K562 (cell line): ENCODE measurements around the gene EGLN1. TPM values are rescaled to one million over a fixed set of nuclear protein-coding genes. Genes with fewer than 3 reads are reported as not detected.
A peak's percentile ranks its signal among the peaks of the same experiment; 100 is the strongest.

ENCODE experiments used
- ARHGAP35 ChIP-seq: fragments of 450-650 bp; IDR thresholded peaks from 2 replicates; pipeline ENCODE4 v1.6.1; 2018; ENCODE audit not compliant: partially characterized antibody
- CCNT2 ChIP-seq: IDR thresholded peaks from 2 replicates; pipeline ENCODE4 v1.6.1; 2011; ENCODE audit warnings: borderline replicate concordance, low read depth, mild to moderate bottlenecking, moderate library complexity, mixed read lengths, low read length; ENCODE audit not compliant: insufficient read length; ENCODE audit errors: extremely low read depth
- DMBX1 ChIP-seq: fragments of 250-450 bp; sonication (Bioruptor Pico); IDR thresholded peaks from 2 replicates; pipeline ENCODE4 v1.8.0; 2022; ENCODE audit warnings: inconsistent platforms, mild to moderate bottlenecking, moderate library complexity, borderline replicate concordance
- ETS2 ChIP-seq: IDR thresholded peaks from 2 replicates; pipeline ENCODE4 v1.6.1; 2016; ENCODE audit warnings: borderline replicate concordance, missing genetic modification characterization, mild to moderate bottlenecking, moderate library complexity, missing compliant biosample characterization; ENCODE audit not compliant: poor library complexity, severe bottlenecking
- ETV5 ChIP-seq: sonication (generic); formaldehyde crosslinking; IDR thresholded peaks from 2 replicates; pipeline ENCODE4 v1.4.0; 2020; ENCODE audit warnings: low read depth, mild to moderate bottlenecking, missing genetic modification reagents
- FOSL1 ChIP-seq: fragments of 200-800 bp; sonication (Bioruptor generic); conservative IDR thresholded peaks from 2 replicates; pipeline ENCODE4 v1.6.1; 2016; ENCODE audit warnings: missing genetic modification characterization, missing compliant biosample characterization
- FOXJ2 ChIP-seq: fragments of 200-800 bp; sonication (Bioruptor generic); IDR thresholded peaks from 2 replicates; pipeline ENCODE4 v1.6.1; 2016; ENCODE audit warnings: missing genetic modification characterization, missing compliant biosample characterization
- HDAC2 ChIP-seq: fragments of 450-650 bp; IDR thresholded peaks from 2 replicates; pipeline ENCODE4 v1.6.1; 2016; ENCODE audit warnings: mild to moderate bottlenecking
- HIVEP1 ChIP-seq: fragments of 250-450 bp; sonication (Bioruptor Pico); IDR thresholded peaks from 2 replicates; pipeline ENCODE4 v1.4.0; 2020; ENCODE audit warnings: mild to moderate bottlenecking
- IRF1 ChIP-seq: sonication (generic); formaldehyde crosslinking; IDR thresholded peaks from 2 replicates; pipeline ENCODE4 v1.8.0; 2022; ENCODE audit warnings: missing genetic modification reagents, mild to moderate bottlenecking, borderline replicate concordance
- MAFG ChIP-seq: fragments of 450-650 bp; conservative IDR thresholded peaks from 2 replicates; pipeline ENCODE4 v1.6.1; 2016; ENCODE audit warnings: missing genetic modification characterization, missing compliant biosample characterization
- NCOR1 ChIP-seq: fragments of 450-650 bp; IDR thresholded peaks from 2 replicates; pipeline ENCODE4 v1.6.1; 2016; ENCODE audit warnings: mild to moderate bottlenecking, moderate library complexity
- POLR2G ChIP-seq: fragments of 200-400 bp; formaldehyde crosslinking; IDR thresholded peaks from 2 replicates; pipeline ENCODE4 v1.6.1; 2017; ENCODE audit warnings: low read depth, mild to moderate bottlenecking, antibody characterized with exemption, low read length, moderate library complexity
- PTRF ChIP-seq: fragments of 450-650 bp; IDR thresholded peaks from 2 replicates; pipeline ENCODE4 v1.6.1; 2016; ENCODE audit warnings: mild to moderate bottlenecking, missing genetic modification characterization, missing compliant biosample characterization
- RBM15 ChIP-seq: fragments of 200-400 bp; formaldehyde crosslinking; IDR thresholded peaks from 2 replicates; pipeline ENCODE4 v1.6.1; 2018; ENCODE audit warnings: mild to moderate bottlenecking, low read length, moderate library complexity; ENCODE audit not compliant: insufficient read depth
- SMARCA5 ChIP-seq: fragments of 450-650 bp; IDR thresholded peaks from 2 replicates; pipeline ENCODE4 v1.6.1; 2016
- ZBTB43 ChIP-seq: sonication (generic); formaldehyde crosslinking; IDR thresholded peaks from 2 replicates; pipeline ENCODE4 v1.8.0; 2023; ENCODE audit warnings: mild to moderate bottlenecking, missing genetic modification reagents
- ZNF124 ChIP-seq: sonication (generic); formaldehyde crosslinking; IDR thresholded peaks from 2 replicates; pipeline ENCODE4 v1.8.1; 2022; ENCODE audit warnings: missing genetic modification reagents
- ZNF57 ChIP-seq: fragments of 450-650 bp; formaldehyde crosslinking; IDR thresholded peaks from 2 replicates; pipeline ENCODE4 v1.4.0; 2020; ENCODE audit warnings: mild to moderate bottlenecking, moderate library complexity
- ZNF696 ChIP-seq: fragments of 250-450 bp; sonication (Bioruptor Pico); conservative IDR thresholded peaks from 2 replicates; pipeline ENCODE4 v1.4.0; 2020; ENCODE audit warnings: mild to moderate bottlenecking, moderate library complexity
- polyA plus RNA-seq, 8 experiments: library from polyadenylated mRNA; depleted of rRNA in 4 of 8; stranded (reverse) in 5 of 8; unstranded in 3 of 8; fragments of >200 nt; fragmentation: Nextera tagmentation in 2 of 8; fragmentation: Illumina TruSeq in 1 of 8; extraction: Ambion mirVana in 2 of 8; extraction: Trizol in 1 of 8; gene quantifications; 2 replicates each; pipeline versions ENCODE4 v1.2.1 to v1.2.3, GENCODE V29; 2011 to 2014; ENCODE audit warnings: inconsistent platforms in 1 of 8, missing spikeins in 1 of 8
- total RNA-seq, 7 experiments: library from RNA; depleted of rRNA in 6 of 7; stranded (reverse); fragments of >200 nt in 6 of 7; fragmentation: Illumina TruSeq in 2 of 7; extraction: Trizol in 2 of 7; gene quantifications; 2 replicates each; pipeline versions ENCODE4 v1.2.1 to v1.2.3, GENCODE V29; 2011 to 2021; ENCODE audit warnings: low replicate concordance in 1 of 7
- TF ChIP-seq, protein P1 (sequence below): fragments of 450-650 bp; formaldehyde crosslinking; IDR thresholded peaks from 2 replicates; pipeline ENCODE4 v1.4.0; 2022; ENCODE audit warnings: mild to moderate bottlenecking, moderate library complexity
- TF ChIP-seq, protein P2 (sequence below): fragments of 450-650 bp; IDR thresholded peaks from 2 replicates; pipeline ENCODE4 v1.6.1; 2017; ENCODE audit warnings: antibody characterized with exemption, mild to moderate bottlenecking

EGLN1 gene
- total and polyA plus RNA-seq, 9 of the 15 experiments (the other 6 are each of a cell fraction or from before 2014, with no cell fraction given), result 5.2 to 54.3 (median 24.6) TPM

DNA sequence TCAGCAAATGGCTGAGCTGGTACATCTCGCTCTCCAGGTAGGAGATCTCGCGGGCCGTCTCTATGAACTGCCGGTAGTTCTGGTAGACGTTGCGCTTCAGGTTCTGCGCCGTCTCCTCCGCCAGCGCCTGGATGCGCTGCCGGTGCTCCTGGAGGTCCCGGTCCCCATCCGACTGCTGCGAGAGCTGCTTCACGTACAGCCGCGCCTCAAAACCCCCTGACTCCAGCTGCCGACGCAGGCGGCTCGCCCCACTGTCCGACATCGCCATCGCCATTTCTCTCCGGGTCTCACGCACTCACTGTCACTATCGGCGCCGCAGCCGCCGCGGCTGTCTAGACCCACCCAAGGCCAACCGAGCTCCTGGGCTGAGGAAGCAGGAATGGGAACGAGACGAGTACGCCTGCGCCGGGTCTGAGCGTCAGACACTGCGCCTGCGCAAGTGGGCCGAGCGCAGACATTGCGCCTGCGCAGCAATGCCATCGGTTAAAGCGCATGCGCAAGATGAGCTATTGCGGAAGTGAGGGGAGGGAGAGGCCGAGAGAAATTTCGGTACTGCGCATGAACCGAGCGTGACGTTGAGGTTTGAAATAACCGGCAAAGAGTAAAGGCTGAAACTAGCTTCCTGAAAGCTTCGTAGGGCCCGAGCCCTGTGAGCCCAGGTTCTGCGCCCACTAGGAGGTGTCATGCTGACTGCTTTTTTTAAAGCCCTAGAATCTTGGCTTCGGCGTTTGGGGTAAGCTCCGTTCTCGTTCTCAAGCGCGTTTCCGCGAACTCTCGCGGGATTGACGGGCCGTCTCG, 84.4 kb downstream of the EGLN1 start, which contains the start of gene EXOC8 (continued):
- TF ChIP-seq, protein P1, sequence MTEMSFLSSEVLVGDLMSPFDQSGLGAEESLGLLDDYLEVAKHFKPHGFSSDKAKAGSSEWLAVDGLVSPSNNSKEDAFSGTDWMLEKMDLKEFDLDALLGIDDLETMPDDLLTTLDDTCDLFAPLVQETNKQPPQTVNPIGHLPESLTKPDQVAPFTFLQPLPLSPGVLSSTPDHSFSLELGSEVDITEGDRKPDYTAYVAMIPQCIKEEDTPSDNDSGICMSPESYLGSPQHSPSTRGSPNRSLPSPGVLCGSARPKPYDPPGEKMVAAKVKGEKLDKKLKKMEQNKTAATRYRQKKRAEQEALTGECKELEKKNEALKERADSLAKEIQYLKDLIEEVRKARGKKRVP (CRISPR knock-in tag), result 0 out of 2 replicates have a peak, but pooled peaks have one; percentile 47
- no peak for TF ChIP-seq ETS2
- TF ChIP-seq MAFG (tag), result peak; percentile 96
- no peak for TF ChIP-seq ZNF57
- no peak for TF ChIP-seq IRF1 (CRISPR knock-in tag)
- TF ChIP-seq ZNF696 (CRISPR knock-in tag), result no peak
- TF ChIP-seq, protein P2, sequence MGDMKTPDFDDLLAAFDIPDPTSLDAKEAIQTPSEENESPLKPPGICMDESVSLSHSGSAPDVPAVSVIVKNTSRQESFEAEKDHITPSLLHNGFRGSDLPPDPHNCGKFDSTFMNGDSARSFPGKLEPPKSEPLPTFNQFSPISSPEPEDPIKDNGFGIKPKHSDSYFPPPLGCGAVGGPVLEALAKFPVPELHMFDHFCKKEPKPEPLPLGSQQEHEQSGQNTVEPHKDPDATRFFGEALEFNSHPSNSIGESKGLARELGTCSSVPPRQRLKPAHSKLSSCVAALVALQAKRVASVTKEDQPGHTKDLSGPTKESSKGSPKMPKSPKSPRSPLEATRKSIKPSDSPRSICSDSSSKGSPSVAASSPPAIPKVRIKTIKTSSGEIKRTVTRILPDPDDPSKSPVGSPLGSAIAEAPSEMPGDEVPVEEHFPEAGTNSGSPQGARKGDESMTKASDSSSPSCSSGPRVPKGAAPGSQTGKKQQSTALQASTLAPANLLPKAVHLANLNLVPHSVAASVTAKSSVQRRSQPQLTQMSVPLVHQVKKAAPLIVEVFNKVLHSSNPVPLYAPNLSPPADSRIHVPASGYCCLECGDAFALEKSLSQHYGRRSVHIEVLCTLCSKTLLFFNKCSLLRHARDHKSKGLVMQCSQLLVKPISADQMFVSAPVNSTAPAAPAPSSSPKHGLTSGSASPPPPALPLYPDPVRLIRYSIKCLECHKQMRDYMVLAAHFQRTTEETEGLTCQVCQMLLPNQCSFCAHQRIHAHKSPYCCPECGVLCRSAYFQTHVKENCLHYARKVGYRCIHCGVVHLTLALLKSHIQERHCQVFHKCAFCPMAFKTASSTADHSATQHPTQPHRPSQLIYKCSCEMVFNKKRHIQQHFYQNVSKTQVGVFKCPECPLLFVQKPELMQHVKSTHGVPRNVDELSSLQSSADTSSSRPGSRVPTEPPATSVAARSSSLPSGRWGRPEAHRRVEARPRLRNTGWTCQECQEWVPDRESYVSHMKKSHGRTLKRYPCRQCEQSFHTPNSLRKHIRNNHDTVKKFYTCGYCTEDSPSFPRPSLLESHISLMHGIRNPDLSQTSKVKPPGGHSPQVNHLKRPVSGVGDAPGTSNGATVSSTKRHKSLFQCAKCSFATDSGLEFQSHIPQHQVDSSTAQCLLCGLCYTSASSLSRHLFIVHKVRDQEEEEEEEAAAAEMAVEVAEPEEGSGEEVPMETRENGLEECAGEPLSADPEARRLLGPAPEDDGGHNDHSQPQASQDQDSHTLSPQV, result no peak
- TF ChIP-seq CCNT2, result no peak
- TF ChIP-seq ZNF124 (CRISPR knock-in tag), result no peak
- no peak for TF ChIP-seq ZBTB43 (CRISPR knock-in tag)
- TF ChIP-seq PTRF, result no peak
- no peak for TF ChIP-seq HIVEP1 (CRISPR knock-in tag)
- no peak for TF ChIP-seq FOSL1 (tag)
- TF ChIP-seq RBM15, result no peak
- TF ChIP-seq SMARCA5, result no peak
- TF ChIP-seq DMBX1 (CRISPR knock-in tag), result no peak; the same call in 1 of the 2 replicates
- TF ChIP-seq HDAC2, result peak; percentile 74
- peak; percentile 95 for TF ChIP-seq ARHGAP35
- no peak for TF ChIP-seq FOXJ2 (tag)
- no peak for TF ChIP-seq ETV5
- peak; percentile 89 for TF ChIP-seq POLR2G
- TF ChIP-seq NCOR1, result no peak
